Gastrocnemius medialis (tissue), 4 donors: ENCODE measurements around the gene NRDE2.

Experiments used
- POLR2A ChIP-seq, 2 donors: fragments of 450-650 bp; IDR thresholded peaks; one replicate each; pipeline ENCODE4 v1.6.1; 2017; ENCODE audit warnings: antibody characterized with exemption in 2 of 2, mild to moderate bottlenecking in 2 of 2, moderate library complexity in 2 of 2
- TF ChIP-seq, protein P1 (sequence below), 5 experiments: fragments of 450-650 bp in 3 of 5; fragments of 200-600 bp in 2 of 5; sonication (generic) in 2 of 5; IDR thresholded peaks in 4 of 5; conservative IDR thresholded peaks in 1 of 5; 1 replicate in 4 of 5; 2 replicates in 1 of 5; pipeline ENCODE4 v1.5.1; 2016 to 2019; ENCODE audit warnings: antibody characterized with exemption in 5 of 5, mild to moderate bottlenecking in 3 of 5, moderate library complexity in 3 of 5

DNA sequence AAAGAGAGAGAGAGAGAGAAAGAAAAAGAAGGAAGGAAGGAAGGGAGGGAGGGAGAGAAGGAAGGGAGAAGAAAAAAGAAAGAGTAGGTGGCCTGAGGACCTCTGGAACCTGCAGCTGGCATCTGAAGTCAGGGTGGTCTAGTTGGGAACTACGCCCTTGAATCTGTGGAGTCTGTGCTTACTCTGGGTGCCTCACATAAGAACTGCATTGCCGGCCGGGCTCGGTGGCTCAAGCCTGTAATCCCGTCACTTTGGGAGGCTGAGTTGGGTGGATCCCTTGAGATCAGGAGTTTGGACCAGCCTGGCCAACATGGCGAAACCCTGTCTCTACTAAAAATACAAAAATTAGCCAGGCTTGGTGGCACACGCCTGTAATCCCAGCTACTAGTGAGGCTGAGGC, 10.0 kb upstream of the NRDE2 start:
- TF ChIP-seq, protein P1, sequence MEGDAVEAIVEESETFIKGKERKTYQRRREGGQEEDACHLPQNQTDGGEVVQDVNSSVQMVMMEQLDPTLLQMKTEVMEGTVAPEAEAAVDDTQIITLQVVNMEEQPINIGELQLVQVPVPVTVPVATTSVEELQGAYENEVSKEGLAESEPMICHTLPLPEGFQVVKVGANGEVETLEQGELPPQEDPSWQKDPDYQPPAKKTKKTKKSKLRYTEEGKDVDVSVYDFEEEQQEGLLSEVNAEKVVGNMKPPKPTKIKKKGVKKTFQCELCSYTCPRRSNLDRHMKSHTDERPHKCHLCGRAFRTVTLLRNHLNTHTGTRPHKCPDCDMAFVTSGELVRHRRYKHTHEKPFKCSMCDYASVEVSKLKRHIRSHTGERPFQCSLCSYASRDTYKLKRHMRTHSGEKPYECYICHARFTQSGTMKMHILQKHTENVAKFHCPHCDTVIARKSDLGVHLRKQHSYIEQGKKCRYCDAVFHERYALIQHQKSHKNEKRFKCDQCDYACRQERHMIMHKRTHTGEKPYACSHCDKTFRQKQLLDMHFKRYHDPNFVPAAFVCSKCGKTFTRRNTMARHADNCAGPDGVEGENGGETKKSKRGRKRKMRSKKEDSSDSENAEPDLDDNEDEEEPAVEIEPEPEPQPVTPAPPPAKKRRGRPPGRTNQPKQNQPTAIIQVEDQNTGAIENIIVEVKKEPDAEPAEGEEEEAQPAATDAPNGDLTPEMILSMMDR (IDR thresholded peaks at IDR 0.05 in 4 of 5, conservative IDR thresholded peaks at IDR 0.05 in 1 of 5) = no peak
- TF ChIP-seq POLR2A (IDR thresholded peaks at IDR 0.05) = no peak
